HepG2 (cell line): ENCODE measurements around the gene USH2A. TPM values are rescaled to one million over a fixed set of nuclear protein-coding genes. Genes with fewer than 3 reads are reported as not detected.

Source experiments
- ATAC-seq: fragments of 200-7000 bp; cut with Tn5 transposase; 3 replicates; pipeline ENCODE4 v1.9.1; 2020; ENCODE audit warnings: mild to moderate bottlenecking, moderate library complexity
- BruUV-seq: library from RNA; stranded (reverse); fragments of 400-500 nt; replicated peaks from 2 replicates; lab custom pipeline; 2021; lab: Mats Ljungman, UMichigan
- CTCF ChIA-PET: fragments of 300-600 bp; formaldehyde crosslinking; extraction: SDS; loops from one replicate; lab custom pipeline; 2021; ENCODE audit warnings: low total read pairs, inconsistent platforms, low intra/inter-chr PET ratio; lab: Yijun Ruan, JAX
- POLR2A ChIA-PET: fragments of 350-600 bp; sonication (Branson Sonifier 250); formaldehyde crosslinking; loops from one replicate; lab custom pipeline; 2020; ENCODE audit warnings: antibody characterized with exemption, inconsistent platforms; lab: Yijun Ruan, JAX
- DNase-seq: peaks from one replicate; pipeline ENCODE4 v3.0.0-alpha.2; 2015; ENCODE audit warnings: low spot score
- FAIRE-seq: peaks from 3 replicates; lab custom pipeline; 2011; peaks lifted over from hg19 to GRCh38; lab: Jason Lieb, UNC
- H2AFZ ChIP-seq: one replicate; pipeline ENCODE4 v1.6.1; 2011; ENCODE audit warnings: low read length, inconsistent platforms
- H3K27ac ChIP-seq: fragments of 300-600 bp; 3 replicates; pipeline ENCODE4 v1.8.0; 2011; ENCODE audit warnings: mixed run types, mild to moderate bottlenecking, mixed read lengths, low read length, inconsistent platforms; ENCODE audit not compliant: insufficient read depth; ENCODE audit errors: extremely low read length
- H3K27me3 ChIP-seq, 2 experiments: fragments of 200-600 bp in 1 of 2; 2 replicates in 1 of 2; 3 replicates in 1 of 2; pipeline versions ENCODE4 v1.6.0 to v1.8.0; 2011; ENCODE audit warnings: low read length in 2 of 2, mild to moderate bottlenecking in 2 of 2, moderate library complexity in 2 of 2, inconsistent platforms in 1 of 2; ENCODE audit not compliant: insufficient read depth in 2 of 2, control insufficient read depth in 1 of 2
- H3K36me3 ChIP-seq, 2 experiments: fragments of 200-600 bp in 1 of 2; replicated peaks in 1 of 2; 2 replicates in 1 of 2; 3 replicates in 1 of 2; pipeline versions ENCODE4 v1.5.1 to v1.8.0; 2011; ENCODE audit warnings: low read length in 2 of 2, inconsistent platforms in 1 of 2; ENCODE audit not compliant: insufficient read depth in 2 of 2, control insufficient read depth in 1 of 2
- H3K4me1 ChIP-seq: 2 replicates; pipeline ENCODE4 v1.5.1; 2012; ENCODE audit warnings: low read length, inconsistent platforms; ENCODE audit not compliant: insufficient read depth
- H3K4me2 ChIP-seq: 2 replicates; pipeline ENCODE4 v1.6.0; 2011; ENCODE audit warnings: low read depth, low read length, inconsistent platforms
- H3K4me3 ChIP-seq, 3 experiments: fragments of 200-600 bp in 1 of 3; sonication (generic), shearing (Covaris generic) in 1 of 3; replicated peaks in 1 of 3; 2 replicates each; pipeline ENCODE4 v1.5.1; 2011 to 2016; ENCODE audit warnings: low read length in 3 of 3, inconsistent platforms in 2 of 3, low read depth in 2 of 3, mild to moderate bottlenecking in 2 of 3, control low read depth in 1 of 3, mixed read lengths in 1 of 3; ENCODE audit not compliant: insufficient read depth in 1 of 3
- H3K79me2 ChIP-seq: one replicate; pipeline ENCODE4 v1.6.1; 2011; ENCODE audit warnings: low read length, inconsistent platforms; ENCODE audit not compliant: insufficient read depth
- H3K9ac ChIP-seq: 2 replicates; pipeline ENCODE4 v1.6.0; 2011; ENCODE audit warnings: mild to moderate bottlenecking, low read depth, low read length, inconsistent platforms; ENCODE audit not compliant: insufficient read depth
- H3K9me3 ChIP-seq: 2 replicates; pipeline ENCODE4 v1.5.1; 2012; ENCODE audit warnings: mild to moderate bottlenecking, low read length
- H4K20me1 ChIP-seq: 2 replicates; pipeline ENCODE4 v1.6.0; 2011; ENCODE audit warnings: inconsistent platforms, mild to moderate bottlenecking, low read length, moderate library complexity; ENCODE audit not compliant: insufficient read depth
- DPF2 ChIP-seq: sonication (generic); formaldehyde crosslinking; IDR thresholded peaks from 2 replicates; pipeline ENCODE4 v1.4.0; 2020; ENCODE audit warnings: mild to moderate bottlenecking, low read depth, missing genetic modification reagents, borderline replicate concordance
- ELF3 ChIP-seq: IDR thresholded peaks from 2 replicates; pipeline ENCODE4 v1.6.1; 2016; ENCODE audit warnings: missing genetic modification reagents, missing compliant biosample characterization
- FOXP4 ChIP-seq: sonication (generic); formaldehyde crosslinking; IDR thresholded peaks from 2 replicates; pipeline ENCODE4 v1.4.0; 2020; ENCODE audit warnings: missing genetic modification reagents
- GTF2F1 ChIP-seq: fragments of 150-350 bp; IDR thresholded peaks from 2 replicates; pipeline ENCODE4 v1.6.1; 2014; ENCODE audit warnings: low read length
- TERF1 ChIP-seq: sonication (generic); formaldehyde crosslinking; IDR thresholded peaks from 2 replicates; pipeline ENCODE4 v1.8.0; 2022; ENCODE audit warnings: mild to moderate bottlenecking, missing genetic modification reagents, moderate library complexity
- ZGPAT ChIP-seq: IDR thresholded peaks from 2 replicates; pipeline ENCODE4 v1.6.1; 2016; ENCODE audit warnings: mild to moderate bottlenecking
- ZNF646 ChIP-seq: sonication (generic); formaldehyde crosslinking; IDR thresholded peaks from 2 replicates; pipeline ENCODE4 v1.9.0; 2021; ENCODE audit warnings: mild to moderate bottlenecking, missing genetic modification reagents
- ZNF687 ChIP-seq: sonication (generic); formaldehyde crosslinking; IDR thresholded peaks from 2 replicates; pipeline ENCODE4 v1.5.1; 2020; ENCODE audit warnings: mild to moderate bottlenecking, missing genetic modification reagents, moderate library complexity
- WGBS: methylation state at CpG from one replicate; pipeline ENCODE4 v1.1.6; 2017; ENCODE audit warnings: low lambda C conversion rate; 5-methylcytosine and 5-hydroxymethylcytosine counted together
- in situ Hi-C: cut with HindIII; loops from 2 replicates; pipeline ENCODE4 v1.10.0; 2017; ENCODE audit warnings: low pct_unique_long_range_greater_than_20kb; ENCODE audit not compliant: extremely low pct_ligation_motif_present
- intact Hi-C: fragments of 100-400 bp; cut with micrococcal nuclease; formaldehyde crosslinking; loops from one replicate; pipeline ENCODE4 v1.10.0; 2022; ENCODE audit not compliant: unreplicated experiment
- polyA plus RNA-seq, 8 experiments: library from polyadenylated mRNA; depleted of rRNA in 3 of 8; stranded (reverse) in 7 of 8; unstranded in 1 of 8; fragments of >200 nt; fragmentation: Illumina TruSeq in 4 of 8; extraction: Trizol in 4 of 8; gene quantifications; 2 replicates each; pipeline versions ENCODE4 v1.2.1 to v1.2.3, GENCODE V29; 2011 to 2016; ENCODE audit warnings: low read depth in 4 of 8, missing spikeins in 1 of 8, mixed read lengths in 1 of 8; ENCODE audit not compliant: insufficient read depth in 1 of 8
- total RNA-seq, 5 experiments: library from RNA; depleted of rRNA; stranded (reverse); fragments of >200 nt; fragmentation: Illumina TruSeq; extraction: Trizol; gene quantifications; 2 replicates each; pipeline ENCODE4 v1.2.3, GENCODE V29; 2016; ENCODE audit warnings: low read depth in 1 of 5

USH2A gene
- total and polyA plus RNA-seq, 2 of the 13 experiments (the other 11 are each of a cell fraction or from before 2014, with no cell fraction given) = 0.02 TPM; not detected in 1

- Histone ChIP-seq H3K4me3 (no peak overlapping the region), H3K9ac (no peak overlapping the region), H3K4me1 (no peaks in the 10 kb centered on the region), H3K36me3 (no peaks in the 10 kb centered on the region), H4K20me1 (no peaks in the 10 kb centered on the region), H3K79me2 (no peaks in the 10 kb centered on the region), H3K27ac (no peak overlapping the region), H3K4me2 (no peak overlapping the region), H3K9me3 (no peaks in the 10 kb centered on the region), H2AFZ (no peak overlapping the region), H3K27me3 (no peaks in the 10 kb centered on the region)
- intact Hi-C loops (no loop called here), in situ Hi-C loops (no loop called here)
- FAIRE-seq = no peak
- 8% methylated on average over 3 of the region's 3 CpGs for WGBS
- CTCF ChIA-PET = no interaction called here
- BruUV-seq = no TSS peak
- no peak for ATAC-seq
- POLR2A ChIA-PET = no interaction called here
- DNase-seq = no peak
- TF ChIP-seq ZGPAT (CRISPR knock-in tag) (no peak), DPF2 (CRISPR knock-in tag) (no peak), ZNF646 (CRISPR knock-in tag) (no peak), ELF3 (CRISPR knock-in tag) (no peak), GTF2F1 (no peak), FOXP4 (no peak), TERF1 (CRISPR knock-in tag) (no peak), ZNF687 (CRISPR knock-in tag) (no peak)
Observed at GRCh38 chr1:215890438-215890837, 532.8 kb downstream of the USH2A start.
